Measurements from ENCODE around the gene AIF1L.

AIF1L gene

DNA sequence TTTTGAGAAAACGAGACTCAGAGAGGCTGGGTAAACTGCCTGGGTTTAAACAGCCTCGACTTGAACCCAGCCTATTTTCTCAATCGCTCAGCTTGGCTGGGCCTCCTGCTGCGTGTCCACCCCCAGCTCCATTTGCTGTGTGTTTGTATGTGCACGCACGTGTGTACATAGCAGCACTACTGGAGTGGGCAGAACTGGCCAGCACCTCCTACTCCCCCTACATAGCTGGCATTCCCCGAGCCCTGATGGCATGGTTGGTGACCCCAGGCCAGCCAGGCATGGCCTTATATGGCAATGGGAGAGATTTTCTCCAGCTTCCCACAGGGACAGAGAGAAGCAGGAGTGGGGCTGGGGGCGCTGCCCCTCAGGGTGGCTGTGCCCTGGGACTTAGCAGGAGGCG, 4.1 kb downstream of the AIF1L start:
- DNase-seq = no peak
- Histone ChIP-seq H3K36me3 (no peaks in the 10 kb centered on the region), H3K4me1 (peaks cover 6% of the 10 kb centered on the region), H3K4me3 (ENCODE audit: low read depth, low read length) (no peak overlapping the region), H3K9me3 (no peaks in the 10 kb centered on the region), H3K27me3 (peaks cover 25% of the 10 kb centered on the region)
- TF ChIP-seq, protein P1, sequence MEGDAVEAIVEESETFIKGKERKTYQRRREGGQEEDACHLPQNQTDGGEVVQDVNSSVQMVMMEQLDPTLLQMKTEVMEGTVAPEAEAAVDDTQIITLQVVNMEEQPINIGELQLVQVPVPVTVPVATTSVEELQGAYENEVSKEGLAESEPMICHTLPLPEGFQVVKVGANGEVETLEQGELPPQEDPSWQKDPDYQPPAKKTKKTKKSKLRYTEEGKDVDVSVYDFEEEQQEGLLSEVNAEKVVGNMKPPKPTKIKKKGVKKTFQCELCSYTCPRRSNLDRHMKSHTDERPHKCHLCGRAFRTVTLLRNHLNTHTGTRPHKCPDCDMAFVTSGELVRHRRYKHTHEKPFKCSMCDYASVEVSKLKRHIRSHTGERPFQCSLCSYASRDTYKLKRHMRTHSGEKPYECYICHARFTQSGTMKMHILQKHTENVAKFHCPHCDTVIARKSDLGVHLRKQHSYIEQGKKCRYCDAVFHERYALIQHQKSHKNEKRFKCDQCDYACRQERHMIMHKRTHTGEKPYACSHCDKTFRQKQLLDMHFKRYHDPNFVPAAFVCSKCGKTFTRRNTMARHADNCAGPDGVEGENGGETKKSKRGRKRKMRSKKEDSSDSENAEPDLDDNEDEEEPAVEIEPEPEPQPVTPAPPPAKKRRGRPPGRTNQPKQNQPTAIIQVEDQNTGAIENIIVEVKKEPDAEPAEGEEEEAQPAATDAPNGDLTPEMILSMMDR (IDR thresholded peaks at IDR 0.05; ENCODE audit: low read depth, low read length) = no peak

DNA sequence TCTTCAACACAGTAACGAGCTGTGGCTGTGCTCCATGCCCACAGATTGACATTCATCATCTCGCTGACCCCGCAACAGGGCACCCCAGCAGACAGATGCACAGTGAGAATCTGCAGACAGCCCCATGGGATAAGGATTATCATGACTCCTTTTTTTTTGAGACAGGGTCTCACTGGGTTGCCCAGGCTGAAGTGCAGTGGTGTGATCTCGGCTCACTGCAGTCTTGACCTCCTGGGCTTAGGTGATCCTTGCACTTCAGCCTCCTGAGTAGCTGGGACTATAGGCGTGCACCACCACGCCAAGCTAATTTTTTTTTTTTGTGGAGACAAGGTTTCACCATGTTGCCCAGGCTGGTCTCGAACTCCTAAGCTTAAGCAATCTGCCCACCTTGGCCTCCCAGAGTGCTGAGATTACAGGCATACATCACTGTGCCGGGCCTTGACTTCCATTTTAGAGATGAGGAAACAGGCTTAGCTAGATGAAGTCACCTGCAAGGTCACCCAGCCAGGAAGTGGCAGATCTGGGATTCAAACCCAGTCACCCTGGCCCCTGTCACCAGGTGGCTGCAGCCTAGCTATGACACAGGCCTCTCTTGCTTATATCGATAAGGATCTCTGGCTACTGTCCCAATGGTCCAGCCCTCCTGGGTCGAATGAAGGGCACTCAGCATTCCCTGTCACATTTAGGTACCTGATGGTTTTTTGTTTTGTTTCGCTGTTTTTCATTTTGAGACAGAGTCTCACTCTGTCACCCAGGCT, 5.1 kb downstream of the AIF1L start:
- H3K4me1 ChIP-seq = peaks cover 6% of the 10 kb centered on the region
- no peaks in the 10 kb centered on the region for H3K9me3 ChIP-seq
- H3K36me3 ChIP-seq = no peaks in the 10 kb centered on the region
- no peak overlapping the region for H3K4me3 ChIP-seq (ENCODE audit: low read depth, low read length)
- TF ChIP-seq, protein P1 (IDR thresholded peaks at IDR 0.05; ENCODE audit: low read depth, low read length) = no peak
- peaks cover 17% of the 10 kb centered on the region for H3K27me3 ChIP-seq
- DNase-seq = no peak

DNA sequence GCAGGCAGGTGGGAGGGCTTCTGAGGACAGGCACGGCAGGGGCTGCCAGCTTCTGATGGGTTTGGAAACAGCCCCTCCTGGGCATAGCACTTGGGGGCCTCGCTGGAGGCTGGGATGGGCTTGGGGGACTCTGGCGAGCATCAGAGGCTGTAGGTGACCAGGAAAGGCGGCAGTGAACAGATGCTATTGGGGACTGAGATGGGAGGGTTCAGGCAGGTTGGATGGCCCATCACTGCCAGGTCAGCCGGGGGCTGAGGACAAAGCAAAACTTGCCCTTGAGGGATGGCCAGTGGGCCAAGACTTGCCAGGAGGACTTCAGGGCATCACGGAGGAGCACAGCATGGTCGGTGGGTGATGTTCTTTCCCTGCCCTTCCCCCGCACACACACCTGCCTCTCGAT, 6.7 kb downstream of the AIF1L start:
- no peak for DNase-seq
- H3K4me3 ChIP-seq (ENCODE audit: low read depth, low read length) = no peak overlapping the region
- H3K4me1 ChIP-seq = peaks cover 6% of the 10 kb centered on the region
- TF ChIP-seq, protein P1 (IDR thresholded peaks at IDR 0.05; ENCODE audit: low read depth, low read length) = no peak
- H3K27me3 ChIP-seq = peaks cover under 1% of the 10 kb centered on the region
- no peaks in the 10 kb centered on the region for H3K36me3 ChIP-seq
- H3K9me3 ChIP-seq = no peaks in the 10 kb centered on the region

DNA sequence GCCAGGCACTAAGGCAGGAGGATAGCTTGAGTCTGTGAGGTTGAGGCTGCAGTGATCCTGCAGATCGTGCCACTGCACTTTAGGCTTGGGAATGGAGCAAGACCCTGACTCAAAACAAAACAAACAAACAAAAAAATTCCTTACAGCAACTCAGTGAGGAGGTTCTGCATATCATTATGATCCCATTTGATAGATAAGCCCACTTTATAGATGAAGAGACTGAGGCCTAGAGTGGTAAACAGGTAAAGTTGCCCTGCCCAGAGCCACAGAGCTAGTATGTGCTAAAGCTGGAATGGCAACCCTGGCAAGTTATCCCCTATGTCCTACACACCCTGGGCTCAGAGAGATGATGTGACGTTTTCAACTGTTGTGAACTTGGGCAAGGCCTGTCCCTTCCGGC, 7.2 kb downstream of the AIF1L start:
- TF ChIP-seq, protein P1 (IDR thresholded peaks at IDR 0.05; ENCODE audit: low read depth, low read length) = no peak
- no peak for DNase-seq
- H3K4me3 ChIP-seq (ENCODE audit: low read depth, low read length) = no peak overlapping the region
- peaks cover 6% of the 10 kb centered on the region for H3K4me1 ChIP-seq
- H3K27me3 ChIP-seq = no peaks in the 10 kb centered on the region
- H3K9me3 ChIP-seq = no peaks in the 10 kb centered on the region
- no peaks in the 10 kb centered on the region for H3K36me3 ChIP-seq

DNA sequence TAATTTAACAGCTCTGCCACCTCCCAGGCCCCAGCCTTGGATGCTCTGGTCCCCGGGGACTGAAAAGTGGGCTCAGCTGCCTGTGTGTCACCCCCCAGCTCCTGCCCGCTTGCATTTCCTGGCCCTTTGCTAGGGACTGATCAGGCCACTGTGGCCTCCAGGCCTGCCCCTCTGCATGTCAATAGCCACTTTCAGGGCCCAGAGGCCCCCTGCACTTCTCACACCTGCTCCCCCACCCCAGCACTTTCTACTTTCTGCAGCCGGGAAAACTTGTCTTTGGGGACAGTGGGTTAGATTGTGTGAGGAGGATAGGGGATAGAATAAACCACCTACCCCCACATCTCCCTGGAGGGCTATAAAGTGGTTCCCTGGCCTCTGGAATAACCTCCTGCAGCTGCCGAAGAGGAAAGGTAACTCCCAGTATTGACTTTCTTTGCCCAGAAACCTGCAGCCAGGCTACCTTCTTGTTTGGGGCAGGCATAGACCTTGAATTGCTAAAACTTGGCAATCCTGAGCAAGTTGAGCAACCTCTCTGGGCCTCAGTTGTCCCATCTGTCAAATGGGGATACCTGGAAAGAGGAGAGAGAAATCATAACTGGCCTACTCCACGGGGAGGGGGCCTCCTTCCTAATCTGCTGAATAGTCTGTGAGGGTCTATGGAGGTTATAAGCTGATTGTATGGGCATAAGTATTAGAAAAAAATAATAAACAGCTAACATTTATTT, 7.8 kb downstream of the AIF1L start:
- no peaks in the 10 kb centered on the region for H3K27me3 ChIP-seq
- H3K36me3 ChIP-seq = no peaks in the 10 kb centered on the region
- no peak for DNase-seq
- H3K9me3 ChIP-seq = no peaks in the 10 kb centered on the region
- H3K4me3 ChIP-seq (ENCODE audit: low read depth, low read length) = no peak overlapping the region
- peaks cover 6% of the 10 kb centered on the region for H3K4me1 ChIP-seq
- TF ChIP-seq, protein P1 (IDR thresholded peaks at IDR 0.05; ENCODE audit: low read depth, low read length) = no peak

DNA sequence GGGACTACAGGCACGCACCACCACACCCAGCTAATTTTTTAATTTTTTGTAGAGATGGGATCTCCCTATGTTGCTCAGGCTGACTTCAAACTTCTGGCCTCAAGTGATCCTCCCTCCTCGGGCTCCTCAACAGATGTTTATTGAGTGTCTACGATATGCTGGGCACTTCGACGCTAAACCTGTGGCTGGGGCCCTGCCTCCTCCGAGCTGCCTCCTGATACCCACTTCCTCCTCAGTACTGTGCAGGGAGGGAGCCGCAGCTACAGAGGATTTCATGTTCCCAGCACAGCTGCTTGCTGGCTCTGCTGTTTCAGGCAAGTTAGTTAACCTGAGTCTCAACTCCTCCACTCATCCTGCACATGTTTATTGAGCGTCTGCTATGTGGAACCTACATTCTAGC, 9.6 kb downstream of the AIF1L start:
- Histone ChIP-seq H3K9me3 (no peaks in the 10 kb centered on the region), H3K4me3 (ENCODE audit: low read depth, low read length) (no peak overlapping the region), H3K36me3 (no peaks in the 10 kb centered on the region), H3K4me1 (peaks cover 6% of the 10 kb centered on the region), H3K27me3 (no peaks in the 10 kb centered on the region)
- no peak for DNase-seq
- TF ChIP-seq, protein P1 (IDR thresholded peaks at IDR 0.05; ENCODE audit: low read depth, low read length) = no peak

All from BE2C (cell line).